AG09319 (cell line): ENCODE measurements around the gene CXorf38.

Experiments used
- DNase-seq: peaks from one replicate; pipeline ENCODE4 v3.0.0-alpha.2; 2010; ENCODE audit warnings: low read depth; ENCODE audit errors: extremely low read depth
- CTCF ChIP-seq: IDR thresholded peaks from 2 replicates; pipeline ENCODE4 v1.5.1; 2011; ENCODE audit warnings: low read depth, mild to moderate bottlenecking, inconsistent platforms, low read length, moderate library complexity

CXorf38 gene

GRCh38 chrX:40651620-40652223 lies 4.4 kb upstream of the CXorf38 start:
- peak; percentile 34 for DNase-seq
- peak; percentile 66 for TF ChIP-seq CTCF

GRCh38 chrX:40646489-40647306 lies 663 bp downstream of the CXorf38 start:
- no peak for TF ChIP-seq CTCF
- no peak for DNase-seq

GRCh38 chrX:40644821-40645358 lies 2.5 kb downstream of the CXorf38 start:
- no peak for TF ChIP-seq CTCF
- DNase-seq = peak; percentile 36

- no peak for DNase-seq
- no peak for TF ChIP-seq CTCF
Measured at GRCh38 chrX:40644176-40644575, 3.2 kb downstream of the CXorf38 start.

GRCh38 chrX:40637687-40638086 lies 9.7 kb downstream of the CXorf38 start:
- DNase-seq = no peak
- TF ChIP-seq CTCF = no peak

GRCh38 chrX:40632199-40632598 lies 15.2 kb downstream of the CXorf38 start:
- TF ChIP-seq CTCF = no peak
- no peak for DNase-seq

GRCh38 chrX:40628506-40628905 lies 18.9 kb downstream of the CXorf38 start:
- TF ChIP-seq CTCF = no peak
- no peak for DNase-seq
